CD4-positive, alpha-beta T cell treated with Interleukin-17A for 1 hour (primary cell): ENCODE data around the gene PRSS8.
A peak's percentile ranks its signal among the peaks of the same experiment; 100 is the strongest.
"Not testable (repeated sequence)": the region's sequence is repeated elsewhere in the genome, so short reads cannot be mapped to it uniquely, and the experiment has no call there.

Experiments
- DNase-seq: peaks from one replicate; pipeline ENCODE4 v3.0.0-alpha.2; 2020

The PRSS8 gene

DNA sequence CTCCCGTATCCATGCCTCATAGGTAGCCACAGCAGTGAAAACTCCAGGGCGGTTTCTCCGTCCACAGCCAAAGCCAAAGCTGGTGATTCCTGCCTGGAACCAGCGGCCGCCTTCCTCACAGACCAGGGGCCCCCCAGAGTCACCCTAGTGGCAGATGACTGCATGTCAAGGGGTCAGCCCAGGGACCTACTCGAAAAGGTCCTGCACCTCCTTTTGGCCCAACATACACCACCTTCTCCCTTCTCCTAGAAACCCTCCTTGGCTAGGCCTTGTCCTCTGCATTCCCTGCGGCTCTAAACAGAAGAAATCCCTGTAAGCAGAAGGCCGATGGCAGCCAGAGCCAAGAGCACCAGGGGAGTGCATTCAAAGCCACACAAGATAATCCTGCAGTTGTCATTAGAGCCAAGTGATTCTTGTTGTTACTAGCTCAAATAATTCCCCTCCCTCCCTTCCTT is 8.2 kb upstream of the PRSS8 start:
- DNase-seq: no peak

DNA sequence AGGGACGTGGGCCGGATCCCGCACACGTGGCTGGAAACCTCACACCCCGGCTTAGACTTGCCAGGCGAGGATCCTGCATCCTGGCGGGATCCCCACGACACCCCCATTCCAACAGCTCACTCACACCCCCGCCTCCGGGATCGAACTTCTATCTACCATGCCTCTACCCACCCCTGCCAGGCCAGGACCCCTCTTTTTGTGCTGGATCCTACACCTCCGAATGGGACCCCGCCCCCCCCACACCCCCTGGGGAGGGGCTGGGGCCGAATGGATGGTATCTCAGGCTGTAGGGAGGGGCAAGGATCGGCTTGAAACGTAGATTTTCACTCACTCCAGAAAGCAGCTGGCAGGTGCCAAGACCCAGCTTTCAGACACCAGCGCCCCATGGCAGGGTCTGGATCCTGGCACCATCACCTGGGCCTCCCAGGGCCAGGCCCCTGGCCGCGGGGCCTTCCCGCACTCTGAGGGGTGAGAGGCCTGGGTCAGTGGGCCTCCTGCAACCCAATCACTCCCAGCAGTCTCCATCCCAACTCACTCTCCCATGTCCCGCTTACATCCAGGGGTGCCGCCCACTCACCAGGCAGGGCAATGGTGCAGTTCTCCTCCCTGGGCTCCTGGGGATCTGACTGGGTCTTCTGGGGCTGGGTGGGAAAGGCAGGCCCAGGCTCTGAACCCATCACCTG is 7.6 kb upstream of the PRSS8 start:
- DNase-seq: no peak

DNA sequence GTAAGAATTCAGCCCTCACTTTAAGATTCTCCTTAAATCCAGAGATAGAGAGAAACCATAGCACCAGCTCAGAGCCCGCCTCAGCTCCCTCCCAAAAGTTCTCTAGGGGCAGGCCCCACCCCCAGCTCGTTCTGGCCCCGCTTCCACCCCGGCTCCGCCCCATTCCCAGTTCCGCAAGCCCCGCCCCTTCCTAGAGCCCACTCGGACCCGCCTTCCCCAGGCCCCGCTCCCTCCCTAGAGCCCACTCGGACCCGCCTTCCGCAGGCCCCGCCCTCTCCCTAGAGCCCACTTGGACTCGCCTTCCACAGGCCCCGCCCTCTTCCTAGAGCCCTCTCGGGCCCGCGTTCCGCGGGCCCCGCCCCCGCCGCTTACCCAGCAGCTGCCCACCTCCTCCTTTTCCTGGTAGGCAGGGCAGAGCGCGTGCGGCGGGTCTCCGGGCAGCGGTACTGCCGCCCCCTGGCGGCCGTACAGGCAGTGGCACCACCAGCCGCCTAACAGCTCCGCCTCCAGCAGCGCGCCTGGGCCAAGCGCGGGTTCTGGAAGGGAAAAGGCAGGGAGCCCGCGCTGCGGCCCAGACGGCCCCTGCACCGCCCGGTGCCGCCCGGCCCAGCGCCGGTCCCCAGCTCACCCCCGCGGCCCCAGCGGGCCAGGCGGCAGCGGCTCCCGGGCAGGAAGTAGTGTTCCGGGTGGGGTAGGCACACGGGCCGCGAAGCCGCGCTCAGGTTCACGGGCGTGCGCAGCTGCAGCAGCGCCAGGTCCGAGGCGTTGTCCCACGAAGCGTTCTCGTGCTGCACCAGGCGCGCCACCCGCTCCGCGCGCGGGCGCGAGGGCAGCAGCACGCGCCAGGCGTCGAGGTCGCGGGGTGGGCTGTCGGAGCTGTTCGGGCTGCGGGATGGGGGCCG is 6.8 kb upstream of the PRSS8 start:
- peak; percentile 99 for DNase-seq

DNA sequence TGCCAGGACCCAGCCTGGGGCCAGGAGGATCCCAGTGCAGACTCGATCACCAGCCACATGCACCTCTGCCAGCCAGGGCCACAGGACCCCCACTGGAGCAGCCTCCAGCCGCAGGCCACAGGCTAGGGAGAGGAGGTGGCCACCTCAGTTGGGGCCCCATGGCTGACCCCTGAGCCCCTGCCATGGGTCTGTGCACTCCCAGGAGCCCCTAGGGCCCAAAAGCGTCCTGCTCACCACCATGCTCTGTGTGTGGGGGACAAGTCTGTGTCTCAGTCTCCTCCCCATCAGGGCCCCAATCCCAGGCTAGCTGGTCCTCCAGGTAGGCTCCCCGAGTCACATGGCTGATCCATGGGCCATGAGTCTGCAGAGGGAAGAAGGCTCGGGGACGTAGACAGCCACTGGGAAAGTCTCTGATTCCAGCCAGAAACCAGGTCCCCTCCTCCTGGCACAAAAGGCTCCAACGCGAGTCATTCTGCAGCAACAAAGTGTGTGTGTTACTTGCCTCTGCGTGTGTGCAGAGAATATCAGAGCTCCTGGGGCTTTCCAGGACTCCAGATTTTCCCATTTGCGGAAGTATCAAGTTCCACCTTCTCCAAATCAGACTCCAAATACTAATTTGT is 6.1 kb upstream of the PRSS8 start:
- DNase-seq: no peak

DNA sequence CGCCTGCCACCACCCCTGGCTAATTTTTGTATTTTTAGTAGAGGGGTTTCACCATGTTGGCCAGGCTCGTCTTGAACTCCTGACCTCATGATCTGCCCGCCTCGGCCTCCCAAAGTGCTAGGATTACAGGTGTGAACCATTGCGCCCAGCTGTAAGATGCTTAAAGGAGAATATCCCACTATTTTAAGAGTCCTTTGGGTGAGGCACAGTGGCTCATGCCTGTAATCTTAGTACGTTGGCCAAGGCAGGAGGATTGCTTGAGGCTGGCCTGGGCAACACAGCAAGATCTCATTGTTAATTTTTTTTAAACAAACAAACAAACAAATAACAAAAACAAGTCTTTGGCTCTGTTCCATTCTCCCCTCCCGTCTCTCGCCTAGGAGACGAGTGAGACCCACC is 5.5 kb upstream of the PRSS8 start:
- DNase-seq: not testable (repeated sequence)

DNA sequence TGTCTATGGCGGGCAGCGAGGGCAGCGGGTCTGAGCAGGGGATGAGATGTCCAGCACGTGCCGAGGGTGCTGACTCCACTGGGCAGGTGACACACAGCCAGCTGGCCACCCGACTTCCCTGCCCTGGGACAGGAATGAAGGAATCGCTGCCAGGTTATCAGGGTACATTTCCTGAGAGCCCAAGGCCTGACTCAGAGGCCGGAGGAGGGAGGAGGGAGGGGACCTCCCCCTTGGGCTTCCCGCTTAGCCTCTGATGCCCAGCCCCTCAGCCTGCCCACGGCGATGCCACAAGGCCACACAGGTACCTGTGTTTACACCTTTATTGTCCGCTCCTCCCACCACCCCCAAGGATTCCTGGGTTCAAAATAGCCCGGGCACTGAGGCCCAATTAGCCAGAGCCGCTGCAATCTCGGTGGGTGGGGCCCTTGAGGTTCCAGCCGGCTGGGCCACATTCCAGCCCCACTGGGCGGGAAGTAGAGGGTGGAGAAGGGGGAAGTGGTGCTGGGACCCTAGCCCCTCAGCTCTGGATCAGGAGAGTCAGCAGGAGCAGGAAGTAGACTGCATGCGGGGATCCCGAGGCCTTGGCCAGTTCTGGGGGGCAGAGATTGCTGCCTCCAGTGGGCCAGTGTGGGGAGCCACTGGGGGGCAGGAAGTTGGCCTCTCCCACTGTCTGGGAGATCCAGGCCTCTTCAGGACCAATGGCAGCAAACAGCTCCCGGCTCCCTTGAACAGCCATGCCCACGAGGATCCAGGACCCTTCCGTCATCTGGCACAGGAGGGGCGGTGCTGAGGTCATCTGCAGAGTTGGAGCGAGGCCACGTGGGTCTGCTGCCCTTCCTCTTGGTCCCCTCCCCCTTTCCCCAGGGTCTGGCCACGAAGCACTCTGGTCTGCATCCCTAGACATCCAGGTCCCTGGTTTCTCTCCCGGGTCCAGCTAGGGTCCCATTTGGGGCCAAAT is 3.4 kb upstream of the PRSS8 start:
- no peak for DNase-seq

DNA sequence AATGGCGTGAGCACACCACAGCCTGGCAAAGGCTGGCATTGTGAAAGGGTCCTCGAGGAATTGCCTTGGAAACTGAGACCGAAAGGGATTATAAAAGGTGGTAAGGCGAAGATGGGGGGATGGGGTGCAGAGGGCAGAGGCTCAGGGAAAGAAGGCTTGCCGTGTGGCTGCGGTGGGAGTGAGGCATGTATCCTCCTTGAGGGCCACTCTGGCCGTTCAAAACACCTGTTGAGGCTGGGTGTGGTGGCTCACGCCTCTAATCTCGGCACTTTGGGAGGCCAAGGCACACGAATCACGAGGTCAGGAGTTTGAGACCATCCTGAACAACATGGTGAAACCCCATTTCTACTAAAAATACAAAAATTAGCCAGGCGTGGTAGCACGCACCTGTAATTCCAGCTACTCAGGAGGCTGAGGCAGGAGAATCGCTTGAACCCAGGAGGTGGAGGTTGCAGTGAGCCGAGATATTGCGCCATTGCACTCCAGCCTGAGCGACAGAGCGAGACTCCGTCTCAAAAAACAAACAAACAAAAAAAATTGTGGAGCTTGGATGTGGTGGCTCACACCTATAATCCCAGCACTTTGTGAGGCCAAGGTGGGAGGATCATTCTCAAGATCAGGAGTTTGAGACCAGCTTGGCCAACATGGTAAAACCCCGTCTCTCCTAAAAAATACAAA is 1.4 kb upstream of the PRSS8 start:
- DNase-seq: not testable (repeated sequence)

DNA sequence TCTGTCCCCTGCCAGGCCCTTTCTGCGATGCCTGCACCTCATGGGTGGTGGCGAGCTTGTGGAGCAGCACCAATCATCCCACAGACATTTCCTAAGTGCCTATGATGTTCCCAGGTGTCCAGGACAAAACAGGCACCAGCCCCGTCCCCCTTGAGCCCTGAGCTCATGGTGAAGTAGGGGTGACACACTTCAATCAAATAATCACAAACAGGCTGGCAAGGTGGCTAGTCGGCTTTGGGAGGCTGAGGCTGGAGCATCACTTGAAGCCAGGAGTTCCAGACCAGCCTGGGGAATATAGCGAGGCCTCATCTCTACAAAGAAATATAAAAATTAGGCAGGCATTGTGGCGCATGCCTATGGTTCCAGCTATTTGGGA is 748 bp upstream of the PRSS8 start:
- DNase-seq: no peak

DNA sequence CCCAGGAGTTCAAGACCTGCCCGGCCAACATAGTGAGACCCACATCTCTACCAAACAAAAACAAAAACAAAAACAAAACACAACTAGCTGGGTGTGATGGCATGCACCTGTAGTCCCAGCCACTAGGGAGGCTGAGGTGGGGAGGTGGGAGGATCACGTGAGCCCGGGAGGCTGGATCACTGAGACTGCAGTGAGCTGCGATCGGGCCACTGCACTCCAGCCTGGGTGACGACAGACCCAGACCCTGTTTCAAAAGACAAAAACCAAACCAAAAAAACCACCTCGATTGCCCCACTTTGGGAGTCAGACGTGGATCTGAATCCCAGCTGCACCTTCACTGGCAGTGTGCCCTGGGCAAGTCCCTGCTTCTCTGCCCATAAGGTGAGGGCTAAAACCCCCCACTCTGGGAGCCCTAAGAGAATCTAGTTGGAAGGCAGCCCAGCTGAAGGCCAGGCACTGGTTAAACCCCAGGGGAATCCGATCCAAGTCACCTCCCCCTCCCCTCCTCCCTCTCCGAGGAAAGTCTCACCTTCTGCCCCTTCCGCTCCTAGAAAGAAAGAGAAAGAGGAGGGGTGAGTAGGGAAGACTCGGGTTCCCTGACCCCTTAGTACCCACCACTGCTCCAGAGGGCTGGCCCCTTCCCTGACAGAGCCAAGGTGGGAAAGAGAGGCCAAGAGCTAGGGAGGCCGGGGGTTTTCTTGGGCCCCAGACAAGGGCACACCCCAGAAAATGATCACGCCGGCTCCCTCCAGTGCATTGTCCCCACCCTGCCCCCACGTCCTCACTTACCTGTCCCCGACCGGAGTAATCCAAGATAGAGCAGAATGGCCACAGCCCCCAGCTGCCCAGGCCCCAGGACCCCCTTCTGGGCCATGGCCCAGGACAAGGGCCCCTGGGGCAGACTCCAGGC is 647 bp downstream of the PRSS8 start:
- DNase-seq: no peak

DNA sequence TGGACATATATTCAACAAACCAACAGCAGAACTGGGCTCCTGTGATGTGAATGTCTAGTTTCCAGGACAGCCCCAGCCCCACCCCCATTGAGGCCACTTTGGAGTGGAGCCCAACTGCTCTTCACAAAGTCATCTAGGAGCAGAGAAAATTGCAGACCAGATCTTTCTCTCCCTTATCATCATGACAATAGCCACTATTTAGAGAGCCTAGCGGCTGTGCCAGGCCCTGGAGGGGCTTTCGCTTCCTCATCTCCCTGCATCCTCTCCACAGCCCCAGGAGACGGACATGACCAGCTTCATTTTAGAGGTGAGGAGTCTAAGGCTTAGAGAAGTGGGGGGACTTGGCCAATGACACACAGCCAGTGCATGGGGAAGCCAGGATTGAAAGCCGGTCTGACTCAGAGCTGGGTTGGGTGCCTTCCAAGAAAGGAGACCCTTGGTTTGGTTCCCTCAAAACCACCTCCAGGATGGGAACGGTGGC is 1.4 kb downstream of the PRSS8 start:
- DNase-seq: no peak

DNA sequence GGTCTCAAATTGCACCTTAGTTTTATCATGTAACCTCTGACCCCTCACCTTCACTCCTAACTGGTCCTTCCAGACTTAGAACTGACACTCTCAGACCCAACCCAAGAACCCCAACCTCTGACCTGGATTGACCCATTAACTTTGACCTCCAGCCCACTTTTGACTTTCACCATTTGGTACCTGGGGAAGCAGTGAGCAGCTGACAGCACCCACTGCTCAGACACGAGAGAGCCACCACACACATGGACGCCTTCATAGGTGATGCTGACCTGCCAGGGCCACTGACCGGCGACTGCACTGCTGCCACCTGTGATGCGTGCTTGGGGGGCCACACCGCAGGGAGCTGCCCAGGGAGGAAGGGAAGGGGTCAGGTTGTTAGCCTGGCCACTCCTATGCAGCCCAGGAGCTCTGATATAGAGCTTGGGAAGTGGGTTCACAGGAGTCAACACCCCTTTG is 2.5 kb downstream of the PRSS8 start:
- no peak for DNase-seq

DNA sequence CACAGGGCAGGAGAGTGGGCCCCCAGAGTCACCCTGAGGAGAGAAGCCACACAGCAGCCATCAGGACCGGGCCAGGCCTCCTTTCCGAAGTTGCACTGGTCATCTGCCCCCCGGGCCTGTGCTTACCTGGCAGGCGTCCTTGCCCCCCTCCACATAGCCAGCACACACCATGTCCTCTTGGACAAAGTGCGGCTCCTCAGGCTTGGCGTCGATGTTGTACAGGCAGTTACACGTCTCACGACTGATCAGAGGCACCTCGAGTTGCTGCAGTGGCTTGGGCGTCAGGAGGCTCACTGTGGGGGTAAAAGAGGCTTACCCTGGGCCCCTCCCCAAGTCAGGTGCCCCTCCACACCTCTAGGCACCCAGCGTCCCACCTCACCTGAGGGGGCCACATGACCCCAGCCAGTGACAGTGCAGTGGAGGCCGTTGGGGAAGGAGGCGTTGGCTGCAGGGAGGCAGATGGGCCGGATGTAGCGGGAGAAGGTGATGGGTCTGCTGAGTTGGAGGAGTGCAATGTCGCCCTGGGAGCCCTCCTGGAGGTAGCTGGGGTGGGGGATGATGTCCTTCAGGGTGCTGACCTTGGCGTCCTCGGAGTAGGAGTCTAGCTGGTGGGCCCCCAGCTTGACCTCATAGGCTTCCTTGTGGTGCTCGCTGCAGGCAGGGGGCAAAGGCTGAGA is 3.1 kb downstream of the PRSS8 start:
- DNase-seq: no peak

DNA sequence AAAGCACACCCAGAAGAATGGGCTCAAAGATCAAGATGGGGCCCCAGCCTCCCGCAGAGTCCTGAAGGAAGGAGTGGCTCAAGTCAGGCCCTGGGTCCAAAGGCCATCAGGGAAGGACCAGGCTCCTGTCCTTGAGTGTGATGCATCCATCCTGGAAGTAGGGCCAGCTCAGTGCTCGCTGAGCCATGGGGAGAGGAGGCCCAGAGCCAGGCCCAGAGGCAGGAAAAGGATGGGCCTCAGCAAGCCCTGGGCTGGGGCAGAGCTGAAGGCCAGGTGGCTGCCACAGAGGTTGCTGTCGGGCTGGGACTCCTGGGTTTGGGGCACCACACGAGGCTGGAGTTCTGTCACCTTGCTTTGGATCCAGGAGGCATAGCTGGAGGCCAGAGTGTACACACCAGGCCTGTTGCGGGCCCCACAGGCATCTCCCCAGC is 3.7 kb downstream of the PRSS8 start:
- DNase-seq: no peak

DNA sequence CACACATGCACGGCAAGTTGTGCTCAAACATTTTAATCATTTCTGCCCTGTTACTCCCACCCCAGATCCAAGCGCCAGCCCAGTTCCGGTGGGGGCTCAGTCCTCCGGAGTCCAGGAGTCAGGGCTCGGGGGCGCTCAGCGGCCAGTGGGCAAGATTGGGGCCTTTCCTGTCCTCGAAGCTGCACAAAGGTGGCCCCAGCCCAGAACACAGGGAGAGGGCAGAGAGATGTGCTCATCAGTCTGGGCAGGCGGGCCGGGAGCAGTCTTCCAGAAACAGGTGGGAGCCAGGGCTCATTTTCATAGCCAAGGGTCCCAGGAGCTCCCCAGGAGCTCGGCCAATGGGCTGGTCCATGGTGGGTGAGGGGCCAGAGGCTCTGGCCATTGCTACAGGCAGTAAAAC is 4.1 kb downstream of the PRSS8 start:
- DNase-seq: no peak

DNA sequence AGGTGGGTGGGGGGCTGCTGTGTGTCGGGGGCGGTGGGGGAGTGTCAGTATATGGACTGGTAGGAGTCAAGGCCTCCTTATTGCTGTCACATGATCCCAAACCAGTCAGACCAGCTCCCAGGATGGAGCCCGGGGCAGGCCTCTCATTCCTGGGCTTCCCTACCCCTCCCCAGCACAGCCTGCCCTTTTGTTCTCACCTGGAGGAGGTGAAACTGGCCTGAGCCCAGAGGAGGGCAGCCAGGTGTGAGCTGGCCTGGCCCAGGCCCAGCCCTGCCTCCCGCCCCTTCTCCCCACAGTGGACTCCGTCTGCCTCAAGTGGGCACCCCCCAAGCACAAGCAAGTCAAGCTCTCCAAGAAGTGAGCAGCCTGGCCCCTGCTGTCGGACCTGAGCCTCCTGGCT is 4.6 kb downstream of the PRSS8 start:
- no peak for DNase-seq

DNA sequence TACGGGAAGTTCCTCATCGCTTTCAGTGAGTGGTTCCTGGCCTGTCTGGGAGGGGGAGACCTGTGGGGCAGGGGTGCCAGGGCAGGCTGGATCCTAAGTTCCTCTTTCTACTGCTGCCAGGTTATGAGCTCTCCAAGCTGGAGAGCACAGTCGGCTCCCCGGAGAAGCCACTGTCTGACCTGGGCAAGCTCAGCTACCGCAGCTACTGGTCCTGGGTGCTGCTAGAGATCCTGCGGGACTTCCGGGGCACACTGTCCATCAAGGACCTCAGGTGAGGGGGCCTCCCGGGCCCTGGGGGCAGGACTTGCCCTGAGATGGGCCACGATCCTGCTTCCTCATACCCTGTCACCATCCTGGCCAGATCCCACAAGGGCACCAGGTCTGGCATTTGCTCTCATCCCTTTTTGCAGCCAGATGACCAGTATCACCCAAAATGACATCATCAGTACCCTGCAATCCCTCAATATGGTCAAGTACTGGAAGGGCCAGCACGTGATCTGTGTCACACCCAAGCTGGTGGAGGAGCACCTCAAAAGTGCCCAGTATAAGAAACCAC is 5.1 kb downstream of the PRSS8 start:
- no peak for DNase-seq

DNA sequence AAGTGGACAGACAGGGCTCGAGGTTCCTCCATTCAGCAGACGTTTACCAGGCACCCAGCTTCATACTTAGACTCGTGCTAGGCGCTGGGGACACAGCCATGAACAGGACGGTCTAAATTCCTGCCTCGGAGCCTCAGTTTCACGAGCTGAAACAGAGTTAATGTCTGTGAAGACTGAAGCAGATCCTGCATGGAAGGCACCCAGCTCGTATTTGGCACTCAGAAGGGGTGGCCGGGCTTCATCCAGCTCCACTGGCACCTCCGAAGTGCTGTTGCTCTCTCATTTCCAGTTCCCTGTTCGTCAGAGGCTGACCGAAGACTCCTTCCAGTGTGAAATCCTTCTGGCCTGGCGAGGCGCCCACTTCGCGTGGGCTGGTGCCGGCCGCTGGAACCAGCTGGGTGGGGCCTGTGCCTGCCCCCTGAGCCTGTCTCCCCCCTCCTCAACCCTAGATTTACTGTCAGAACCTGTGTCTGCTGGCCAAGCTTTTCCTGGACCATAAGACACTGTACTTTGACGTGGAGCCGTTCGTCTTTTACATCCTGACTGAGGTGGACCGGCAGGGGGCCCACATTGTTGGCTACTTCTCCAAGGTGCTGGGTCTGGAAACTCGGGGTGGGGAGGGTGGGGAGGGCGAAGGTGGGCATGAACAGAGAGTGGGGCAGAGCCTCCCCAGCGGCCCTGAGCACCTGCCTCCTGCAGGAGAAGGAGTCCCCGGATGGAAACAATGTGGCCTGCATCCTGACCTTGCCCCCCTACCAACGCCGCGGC is 5.8 kb downstream of the PRSS8 start:
- no peak for DNase-seq

DNA sequence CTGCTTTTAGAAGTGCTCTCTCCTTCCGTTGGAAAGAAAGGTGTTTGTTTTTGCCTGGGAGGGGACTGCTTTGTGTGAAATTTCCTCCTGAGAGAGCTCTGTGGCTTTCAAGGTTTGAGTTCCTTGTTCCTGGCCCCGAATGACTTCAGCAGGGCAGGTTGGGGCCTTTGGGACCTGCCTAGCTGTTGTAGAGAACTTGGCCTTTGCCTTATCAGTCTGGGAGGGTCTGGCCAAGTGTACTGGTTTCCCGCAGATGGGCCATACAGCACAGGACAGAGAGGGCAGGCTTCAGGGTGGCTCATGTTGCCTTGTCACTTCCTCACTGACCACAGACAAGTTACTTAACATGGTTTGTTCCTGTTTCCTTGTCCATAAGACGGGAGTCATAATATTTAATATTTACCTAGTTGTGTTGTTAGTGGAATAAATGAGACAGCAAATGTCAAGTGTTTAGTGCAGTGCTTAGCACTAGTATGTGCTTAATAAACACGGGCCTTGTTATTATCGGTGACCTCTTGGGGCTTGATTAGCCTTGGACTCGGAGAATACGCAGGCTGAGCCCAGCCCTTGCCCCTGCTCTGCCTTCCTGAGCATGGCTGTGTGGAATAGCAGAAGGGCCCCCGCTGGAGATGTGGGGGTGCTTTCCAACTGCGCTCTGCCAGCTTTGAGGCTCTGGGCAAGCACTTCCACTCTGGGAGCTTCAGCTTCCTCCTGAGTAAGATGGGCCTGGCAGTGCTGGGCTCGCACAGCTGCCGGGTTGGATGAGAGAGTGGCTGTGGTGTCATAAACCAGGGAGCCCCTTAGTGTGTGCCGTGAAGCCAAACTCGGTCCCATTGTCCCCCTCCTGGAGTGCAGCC is 6.6 kb downstream of the PRSS8 start:
- peak; percentile 42 for DNase-seq
